Measurements from ENCODE around the gene SLC38A4. TPM values are rescaled to one million over a fixed set of nuclear protein-coding genes. Genes with fewer than 3 reads are reported as not detected.
"Not testable (repeated sequence)": the region's sequence is repeated elsewhere in the genome, so short reads cannot be mapped to it uniquely, and the experiment has no call there.

SLC38A4 gene
- total and polyA plus RNA-seq, 5 donors from 2014 or later, result not detected

DNA sequence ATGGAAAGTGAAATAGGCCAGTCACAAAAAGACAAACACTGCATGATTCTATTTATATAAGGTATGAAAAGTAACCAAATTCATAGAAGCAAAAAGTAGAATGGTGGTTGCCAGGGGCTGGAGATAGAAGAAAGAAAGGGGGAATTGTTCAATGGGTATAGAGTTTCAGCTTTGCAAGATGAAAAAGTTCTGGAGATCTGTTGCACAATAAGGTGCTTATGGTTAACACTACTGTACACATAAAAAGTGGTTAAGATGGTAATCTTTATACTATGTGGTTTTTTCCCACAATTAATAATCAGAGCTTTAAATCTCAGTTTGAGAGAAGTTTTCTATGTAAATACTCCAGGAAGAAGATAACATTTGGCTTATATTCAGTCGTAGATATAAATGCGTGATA is 73.4 kb downstream of the SLC38A4 start:
- Histone ChIP-seq H3K4me3 (ENCODE audit: low read depth, low read length) (no peak overlapping the region), H3K4me1 (ENCODE audit: control insufficient read depth, insufficient read depth, low read length, poor library complexity, severe bottlenecking) (no peaks in the 10 kb centered on the region), H3K27me3 (ENCODE audit: control insufficient read depth, insufficient read depth, low read length) (peaks cover 9% of the 10 kb centered on the region), H3K27ac (ENCODE audit: insufficient read depth, low read length, poor library complexity, severe bottlenecking) (no peak overlapping the region), H3K9me3 (ENCODE audit: control insufficient read depth in 2 of 2, low read length in 2 of 2) (peaks cover 0 to 2% of the 10 kb centered on the region in 2 experiments), H3K36me3 (ENCODE audit: control insufficient read depth, insufficient read depth, low read length) (no peaks in the 10 kb centered on the region)
- DNase-seq, result no peak
- no peak for ATAC-seq (ENCODE audit: low read depth in 2 of 2)
- peaks cover 0 to 4% (median 1%) of the 10 kb centered on the region in 4 donors for H3K4me1 Mint-ChIP-seq
- H3K27me3 Mint-ChIP-seq, result peaks cover 7% of the 10 kb centered on the region
- H3K4me3 Mint-ChIP-seq, result no peak overlapping the region
- H3K27ac Mint-ChIP-seq, result no peak overlapping the region
- no peaks in the 10 kb centered on the region for H3K36me3 Mint-ChIP-seq
- H3K9me3 Mint-ChIP-seq, result peaks cover 0 to 11% (median 5%) of the 10 kb centered on the region in 7 donors

DNA sequence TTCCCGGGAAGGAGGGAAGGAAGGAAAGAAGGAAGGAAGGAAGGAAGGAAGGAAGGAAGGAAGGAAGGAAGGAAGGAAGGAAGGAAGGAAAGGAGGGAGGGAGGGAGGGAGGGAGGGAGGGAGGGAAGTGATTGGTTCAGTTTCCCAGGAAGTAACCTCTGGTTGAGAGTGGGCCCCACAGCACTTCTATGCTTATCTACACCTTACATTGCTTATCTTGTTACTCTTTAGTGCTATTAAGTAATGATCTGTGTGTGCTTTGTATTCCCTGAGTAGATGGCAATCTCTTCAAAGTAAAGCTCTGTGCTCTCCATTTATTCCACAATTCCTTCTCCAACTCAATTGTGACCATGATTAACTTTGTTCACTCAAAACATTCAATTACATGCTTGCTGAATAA is 74.6 kb downstream of the SLC38A4 start:
- peaks cover 0 to 2% of the 10 kb centered on the region in 2 experiments for H3K9me3 ChIP-seq (ENCODE audit: control insufficient read depth in 2 of 2, low read length in 2 of 2)
- Mint-ChIP-seq H3K9me3 (peaks cover 0 to 12% (median 4%) of the 10 kb centered on the region in 7 donors), H3K4me3 (no peak overlapping the region), H3K36me3 (no peaks in the 10 kb centered on the region), H3K4me1 (peaks cover 0 to 4% (median 1%) of the 10 kb centered on the region in 4 donors), H3K27ac (no peak overlapping the region), H3K27me3 (peaks cover 7% of the 10 kb centered on the region)
- H3K27me3 ChIP-seq (ENCODE audit: control insufficient read depth, insufficient read depth, low read length), result peaks cover 9% of the 10 kb centered on the region
- H3K36me3 ChIP-seq (ENCODE audit: control insufficient read depth, insufficient read depth, low read length), result no peaks in the 10 kb centered on the region
- DNase-seq (no peak), ATAC-seq (ENCODE audit: low read depth in 2 of 2) (no peak)
- no peak overlapping the region for H3K27ac ChIP-seq (ENCODE audit: insufficient read depth, low read length, poor library complexity, severe bottlenecking)
- H3K4me3 ChIP-seq (ENCODE audit: low read depth, low read length), result no peak overlapping the region
- no peaks in the 10 kb centered on the region for H3K4me1 ChIP-seq (ENCODE audit: control insufficient read depth, insufficient read depth, low read length, poor library complexity, severe bottlenecking)

GRCh38 chr12:46749322-46749721 is 76.5 kb downstream of the SLC38A4 start:
- Mint-ChIP-seq H3K27ac (no peak overlapping the region), H3K36me3 (no peaks in the 10 kb centered on the region), H3K4me1 (peaks cover 0 to 4% (median 1%) of the 10 kb centered on the region in 4 donors), H3K27me3 (peaks cover 7% of the 10 kb centered on the region), H3K4me3 (no peak overlapping the region), H3K9me3 (peaks cover 0 to 13% (median 4%) of the 10 kb centered on the region in 7 donors)
- H3K4me1 ChIP-seq (ENCODE audit: control insufficient read depth, insufficient read depth, low read length, poor library complexity, severe bottlenecking), result no peaks in the 10 kb centered on the region
- ATAC-seq (ENCODE audit: low read depth in 2 of 2), result no peak
- no peak overlapping the region for H3K4me3 ChIP-seq (ENCODE audit: low read depth, low read length)
- H3K9me3 ChIP-seq (ENCODE audit: control insufficient read depth in 2 of 2, low read length in 2 of 2), result peaks cover 0 to 2% of the 10 kb centered on the region in 2 experiments
- no peak overlapping the region for H3K27ac ChIP-seq (ENCODE audit: insufficient read depth, low read length, poor library complexity, severe bottlenecking)
- no peak for DNase-seq
- H3K36me3 ChIP-seq (ENCODE audit: control insufficient read depth, insufficient read depth, low read length), result no peaks in the 10 kb centered on the region
- H3K27me3 ChIP-seq (ENCODE audit: control insufficient read depth, insufficient read depth, low read length), result peaks cover 9% of the 10 kb centered on the region

DNA sequence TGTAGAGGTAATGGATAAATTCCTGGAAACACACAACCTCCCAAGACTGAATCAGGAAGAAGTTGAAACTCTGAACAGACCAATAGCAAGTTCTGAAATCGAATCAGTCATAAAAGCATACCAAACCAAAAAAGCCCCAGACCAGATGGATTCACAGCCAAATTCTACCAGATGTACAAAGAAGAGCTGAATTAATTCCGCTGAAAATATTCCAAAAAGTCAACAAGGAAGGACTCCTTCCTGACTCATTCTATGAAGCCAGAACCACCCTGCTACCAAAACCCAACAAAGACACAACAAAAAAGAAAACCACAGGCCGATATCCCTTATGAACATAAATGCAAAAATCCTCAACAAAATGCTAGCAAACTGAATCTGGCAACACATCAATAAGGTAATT is 81.5 kb downstream of the SLC38A4 start:
- H3K4me3 ChIP-seq (ENCODE audit: low read depth, low read length), result no peak overlapping the region
- Mint-ChIP-seq H3K9me3 (peaks cover 2 to 26% (median 9%) of the 10 kb centered on the region in 7 donors), H3K36me3 (no peaks in the 10 kb centered on the region), H3K27me3 (no peaks in the 10 kb centered on the region), H3K27ac (no peak overlapping the region), H3K4me3 (no peak overlapping the region), H3K4me1 (no peaks in the 10 kb centered on the region)
- H3K27ac ChIP-seq (ENCODE audit: insufficient read depth, low read length, poor library complexity, severe bottlenecking), result no peak overlapping the region
- no peaks in the 10 kb centered on the region for H3K4me1 ChIP-seq (ENCODE audit: control insufficient read depth, insufficient read depth, low read length, poor library complexity, severe bottlenecking)
- no peak for ATAC-seq (ENCODE audit: low read depth in 2 of 2)
- DNase-seq, result no peak
- no peaks in the 10 kb centered on the region for H3K27me3 ChIP-seq (ENCODE audit: control insufficient read depth, insufficient read depth, low read length)
- H3K9me3 ChIP-seq (ENCODE audit: control insufficient read depth in 2 of 2, low read length in 2 of 2), result peaks cover 0 to 2% of the 10 kb centered on the region in 2 experiments
- no peaks in the 10 kb centered on the region for H3K36me3 ChIP-seq (ENCODE audit: control insufficient read depth, insufficient read depth, low read length)

DNA sequence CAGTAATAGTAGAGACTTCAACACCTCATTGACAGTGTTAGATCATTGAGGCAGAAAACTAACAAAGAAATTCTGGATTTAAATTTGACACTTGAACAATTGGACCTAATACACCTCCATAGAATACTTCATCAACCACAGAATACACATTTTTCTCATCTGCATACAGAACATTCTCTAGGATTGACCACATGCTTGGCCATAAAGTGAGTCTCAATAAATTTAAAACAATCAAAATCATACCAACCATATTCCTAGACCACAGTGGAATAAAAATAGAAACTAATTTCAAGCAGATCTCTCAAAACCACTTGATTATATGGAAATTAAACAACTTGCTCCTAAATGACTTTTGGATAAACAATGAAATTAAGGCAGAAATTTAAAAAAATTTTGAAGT is 82.3 kb downstream of the SLC38A4 start:
- Mint-ChIP-seq H3K36me3 (no peaks in the 10 kb centered on the region), H3K27me3 (no peaks in the 10 kb centered on the region), H3K4me1 (no peaks in the 10 kb centered on the region), H3K4me3 (no peak overlapping the region), H3K9me3 (peaks cover 1 to 23% (median 10%) of the 10 kb centered on the region in 7 donors), H3K27ac (no peak overlapping the region)
- H3K36me3 ChIP-seq (ENCODE audit: control insufficient read depth, insufficient read depth, low read length), result no peaks in the 10 kb centered on the region
- ATAC-seq (ENCODE audit: low read depth in 2 of 2), result no peak
- no peaks in the 10 kb centered on the region for H3K4me1 ChIP-seq (ENCODE audit: control insufficient read depth, insufficient read depth, low read length, poor library complexity, severe bottlenecking)
- no peak overlapping the region for H3K4me3 ChIP-seq (ENCODE audit: low read depth, low read length)
- H3K27ac ChIP-seq (ENCODE audit: insufficient read depth, low read length, poor library complexity, severe bottlenecking), result no peak overlapping the region
- no peak for DNase-seq
- no peaks in the 10 kb centered on the region for H3K9me3 ChIP-seq (ENCODE audit: control insufficient read depth in 2 of 2, low read length in 2 of 2)
- H3K27me3 ChIP-seq (ENCODE audit: control insufficient read depth, insufficient read depth, low read length), result no peaks in the 10 kb centered on the region

DNA sequence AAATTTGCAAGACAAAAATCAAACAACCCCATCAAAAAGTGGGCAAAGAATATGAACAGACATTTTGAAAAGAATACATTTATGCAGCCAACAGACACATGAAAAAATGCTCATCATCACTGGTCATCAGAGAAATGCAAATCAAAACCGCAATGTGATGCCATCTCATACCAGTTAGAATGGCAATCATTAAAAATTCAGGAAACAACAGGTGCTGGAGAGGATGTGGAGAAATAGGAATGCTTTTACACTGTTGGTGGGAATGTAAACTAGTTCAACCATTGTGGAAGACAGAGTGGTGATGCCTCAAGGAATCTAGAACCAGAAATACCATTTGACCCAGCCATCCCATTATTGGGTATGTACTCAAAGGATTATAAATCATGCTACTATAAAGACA is 83.5 kb downstream of the SLC38A4 start:
- H3K36me3 ChIP-seq (ENCODE audit: control insufficient read depth, insufficient read depth, low read length); ATAC-seq (ENCODE audit: low read depth in 2 of 2); DNase-seq; H3K27me3 Mint-ChIP-seq; H3K9me3 ChIP-seq (ENCODE audit: control insufficient read depth in 2 of 2, low read length in 2 of 2); H3K4me3 ChIP-seq (ENCODE audit: low read depth, low read length); H3K36me3 Mint-ChIP-seq; H3K27ac ChIP-seq (ENCODE audit: insufficient read depth, low read length, poor library complexity, severe bottlenecking); H3K4me1 Mint-ChIP-seq; H3K27me3 ChIP-seq (ENCODE audit: control insufficient read depth, insufficient read depth, low read length); H3K27ac Mint-ChIP-seq; H3K4me1 ChIP-seq (ENCODE audit: control insufficient read depth, insufficient read depth, low read length, poor library complexity, severe bottlenecking); H3K4me3 Mint-ChIP-seq: not testable (repeated sequence)
- peaks cover 4 to 28% (median 14%) of the 10 kb centered on the region in 7 donors for H3K9me3 Mint-ChIP-seq

- ATAC-seq (ENCODE audit: low read depth in 2 of 2) (no peak), DNase-seq (no peak)
- Mint-ChIP-seq H3K4me3 (no peak overlapping the region), H3K4me1 (no peaks in the 10 kb centered on the region), H3K27ac (no peak overlapping the region), H3K9me3 (peaks cover 0 to 2% (median 0%) of the 10 kb centered on the region in 7 donors), H3K27me3 (peaks cover 6% of the 10 kb centered on the region), H3K36me3 (no peaks in the 10 kb centered on the region)
- Histone ChIP-seq H3K9me3 (ENCODE audit: control insufficient read depth in 2 of 2, low read length in 2 of 2) (no peaks in the 10 kb centered on the region), H3K27me3 (ENCODE audit: control insufficient read depth, insufficient read depth, low read length) (peaks cover 3% of the 10 kb centered on the region), H3K27ac (ENCODE audit: insufficient read depth, low read length, poor library complexity, severe bottlenecking) (no peak overlapping the region), H3K4me3 (ENCODE audit: low read depth, low read length) (no peak overlapping the region), H3K36me3 (ENCODE audit: control insufficient read depth, insufficient read depth, low read length) (no peaks in the 10 kb centered on the region), H3K4me1 (ENCODE audit: control insufficient read depth, insufficient read depth, low read length, poor library complexity, severe bottlenecking) (no peaks in the 10 kb centered on the region)
These were observed 100.5 kb downstream of the SLC38A4 start for GRCh38 chr12:46725332-46725731.

DNA sequence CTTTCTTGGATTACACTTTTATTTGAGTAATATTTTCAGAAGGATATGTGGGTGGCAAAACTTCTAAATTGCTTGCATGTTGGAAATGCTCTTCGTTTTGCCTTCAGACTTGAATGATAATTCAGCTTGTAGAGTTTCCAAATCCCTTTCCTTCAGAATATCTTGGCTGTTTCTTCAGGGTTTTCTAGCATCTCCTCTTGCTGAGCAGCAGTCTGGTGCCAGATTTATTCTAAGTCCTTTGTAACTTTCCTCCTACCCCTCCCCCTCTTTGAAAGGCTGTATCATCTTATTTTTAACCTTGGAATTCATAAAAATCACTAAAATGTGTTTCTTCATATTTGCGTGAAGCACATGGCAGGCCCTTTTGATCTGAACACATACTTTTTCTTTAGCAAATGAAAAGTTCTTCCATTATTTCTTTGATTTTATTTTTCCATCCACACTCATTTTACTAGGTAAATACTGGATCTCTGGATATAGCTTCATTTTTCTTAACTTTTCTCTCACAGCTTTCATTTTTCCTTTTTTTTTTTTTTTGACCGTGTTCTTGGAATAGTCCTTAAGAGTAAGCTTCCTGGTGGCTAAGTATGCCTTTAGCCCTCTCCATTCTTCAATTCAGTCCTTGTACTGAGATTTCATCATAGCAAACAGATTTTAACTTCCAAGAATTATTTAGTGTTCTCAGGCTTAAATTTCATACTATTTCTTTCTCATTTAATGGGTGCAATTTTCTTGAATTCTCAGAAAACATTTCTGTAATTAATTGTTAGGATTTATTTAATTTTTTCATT is 102.0 kb downstream of the SLC38A4 start:
- no peaks in the 10 kb centered on the region for H3K36me3 Mint-ChIP-seq
- no peak for DNase-seq

More for the DNA sequence above, 102.0 kb downstream of the SLC38A4 start:
- no peaks in the 10 kb centered on the region for H3K4me1 ChIP-seq (ENCODE audit: control insufficient read depth, insufficient read depth, low read length, poor library complexity, severe bottlenecking)
- no peaks in the 10 kb centered on the region for H3K9me3 ChIP-seq (ENCODE audit: control insufficient read depth in 2 of 2, low read length in 2 of 2)
- peaks cover 0 to 3% (median 1%) of the 10 kb centered on the region in 7 donors for H3K9me3 Mint-ChIP-seq
- peaks cover 6% of the 10 kb centered on the region for H3K27me3 Mint-ChIP-seq
- peaks cover 3% of the 10 kb centered on the region for H3K27me3 ChIP-seq (ENCODE audit: control insufficient read depth, insufficient read depth, low read length)
- H3K36me3 ChIP-seq (ENCODE audit: control insufficient read depth, insufficient read depth, low read length), result no peaks in the 10 kb centered on the region
- H3K4me3 ChIP-seq (ENCODE audit: low read depth, low read length), result no peak overlapping the region
- no peak overlapping the region for H3K27ac Mint-ChIP-seq
- H3K4me1 Mint-ChIP-seq, result no peaks in the 10 kb centered on the region
- ATAC-seq (ENCODE audit: low read depth in 2 of 2), result no peak
- no peak overlapping the region for H3K27ac ChIP-seq (ENCODE audit: insufficient read depth, low read length, poor library complexity, severe bottlenecking)
- H3K4me3 Mint-ChIP-seq, result no peak overlapping the region

Data from CD4-positive, CD25-positive, alpha-beta regulatory T cell (primary cell).